H9 (cell line): ENCODE results near the gene TAF10. TPM values are rescaled to one million over a fixed set of nuclear protein-coding genes. Genes with fewer than 3 reads are reported as not detected.
A peak's percentile ranks its signal among the peaks of the same experiment; 100 is the strongest.

Experiments used
- DNase-seq: peaks from one replicate; pipeline ENCODE4 v3.0.0-alpha.2; 2017
- H2AFZ ChIP-seq: one replicate; pipeline ENCODE4 v1.6.1; 2013; ENCODE audit warnings: mild to moderate bottlenecking, low read length, control low read depth, moderate library complexity
- H2AK5ac ChIP-seq: 2 replicates; pipeline ENCODE4 v1.6.1; 2013; ENCODE audit warnings: low read length, control low read depth, mixed read lengths; ENCODE audit not compliant: insufficient read length
- H2BK120ac ChIP-seq: one replicate; pipeline ENCODE4 v1.6.1; 2013; ENCODE audit warnings: low read depth, mild to moderate bottlenecking, low read length, control low read depth, inconsistent platforms; ENCODE audit not compliant: poor library complexity, severe bottlenecking
- H2BK12ac ChIP-seq: 2 replicates; pipeline ENCODE4 v1.6.1; 2013; ENCODE audit warnings: low read length, control low read depth, mixed read lengths, low read depth; ENCODE audit not compliant: insufficient read length
- H2BK15ac ChIP-seq: 2 replicates; pipeline ENCODE4 v1.6.1; 2013; ENCODE audit warnings: low read depth, low read length, control low read depth
- H2BK20ac ChIP-seq: one replicate; pipeline ENCODE4 v1.6.1; 2013; ENCODE audit warnings: low read depth, mild to moderate bottlenecking, low read length, control low read depth, inconsistent platforms; ENCODE audit not compliant: poor library complexity, severe bottlenecking
- H2BK5ac ChIP-seq: 2 replicates; pipeline ENCODE4 v1.6.1; 2013; ENCODE audit warnings: low read length, control low read depth, mixed read lengths; ENCODE audit not compliant: insufficient read length
- H3K14ac ChIP-seq: 2 replicates; pipeline ENCODE4 v1.6.1; 2013; ENCODE audit warnings: low read length, control low read depth; ENCODE audit not compliant: insufficient read depth
- H3K18ac ChIP-seq: 2 replicates; pipeline ENCODE4 v1.6.1; 2013; ENCODE audit warnings: low read depth, mild to moderate bottlenecking, mixed read lengths, low read length, control low read depth; ENCODE audit not compliant: insufficient read length
- H3K23ac ChIP-seq: 2 replicates; pipeline ENCODE4 v1.6.1; 2013; ENCODE audit warnings: low read length, control low read depth, mixed read lengths, low read depth; ENCODE audit not compliant: insufficient read length
- H3K23me2 ChIP-seq: 2 replicates; pipeline ENCODE4 v1.6.1; 2013; ENCODE audit warnings: low read depth, mild to moderate bottlenecking, mixed read lengths, low read length, control low read depth; ENCODE audit not compliant: insufficient read length, poor library complexity, severe bottlenecking
- H3K27ac ChIP-seq: 2 replicates; pipeline ENCODE4 v1.5.1; 2013; ENCODE audit warnings: low read length, control low read depth, mixed read lengths, low read depth; ENCODE audit not compliant: insufficient read length
- H3K27me3 ChIP-seq: 2 replicates; pipeline ENCODE4 v1.6.1; 2013; ENCODE audit warnings: low read length, control low read depth, inconsistent platforms; ENCODE audit not compliant: insufficient read depth
- H3K4ac ChIP-seq: 2 replicates; pipeline ENCODE4 v1.6.1; 2013; ENCODE audit warnings: low read depth, mild to moderate bottlenecking, control low read depth, inconsistent platforms, low read length, moderate library complexity
- H3K4me1 ChIP-seq: 2 replicates; pipeline ENCODE4 v1.6.1; 2013; ENCODE audit warnings: low read length, control low read depth, inconsistent platforms; ENCODE audit not compliant: insufficient read depth
- H3K4me2 ChIP-seq: 2 replicates; pipeline ENCODE4 v1.6.1; 2013; ENCODE audit warnings: low read length, control low read depth, mixed read lengths; ENCODE audit not compliant: insufficient read length, insufficient read depth
- H3K56ac ChIP-seq: 2 replicates; pipeline ENCODE4 v1.6.1; 2013; ENCODE audit warnings: low read depth, mild to moderate bottlenecking, mixed read lengths, low read length, control low read depth; ENCODE audit not compliant: insufficient read length
- H3K79me1 ChIP-seq: 2 replicates; pipeline ENCODE4 v1.6.1; 2013; ENCODE audit warnings: low read depth, mild to moderate bottlenecking, moderate library complexity, low read length, control low read depth, inconsistent platforms; ENCODE audit not compliant: insufficient read depth, poor library complexity, severe bottlenecking
- H3K79me2 ChIP-seq: 2 replicates; pipeline ENCODE4 v1.6.1; 2013; ENCODE audit warnings: low read length, control low read depth, inconsistent platforms; ENCODE audit not compliant: insufficient read depth
- H3K9ac ChIP-seq: 2 replicates; pipeline ENCODE4 v1.6.1; 2013; ENCODE audit warnings: low read length, control low read depth, mixed read lengths; ENCODE audit not compliant: insufficient read length; ENCODE audit errors: extremely low read depth
- H3K9me3 ChIP-seq: one replicate; pipeline ENCODE4 v1.6.1; 2013; ENCODE audit warnings: low read depth, low read length, inconsistent platforms; ENCODE audit not compliant: control insufficient read depth
- H3T11ph ChIP-seq: one replicate; pipeline ENCODE4 v1.6.1; 2013; ENCODE audit warnings: mild to moderate bottlenecking, low read length, control low read depth, inconsistent platforms
- H4K20me1 ChIP-seq: one replicate; pipeline ENCODE4 v1.6.1; 2013; ENCODE audit not compliant: control insufficient read depth, insufficient read length, insufficient read depth
- H4K5ac ChIP-seq: 2 replicates; pipeline ENCODE4 v1.6.1; 2013; ENCODE audit warnings: low read depth, mild to moderate bottlenecking, mixed read lengths, low read length, control low read depth; ENCODE audit not compliant: insufficient read length
- H4K8ac ChIP-seq: replicated peaks from 2 replicates; pipeline ENCODE4 v1.6.1; 2013; ENCODE audit warnings: low read length, control low read depth, mixed read lengths, low read depth; ENCODE audit not compliant: insufficient read length
- H4K91ac ChIP-seq: 2 replicates; pipeline ENCODE4 v1.6.1; 2013; ENCODE audit warnings: low read depth, mild to moderate bottlenecking, moderate library complexity, mixed read lengths, low read length, control low read depth; ENCODE audit not compliant: insufficient read length
- H3K27ac Mint-ChIP-seq, 3 experiments: 2 replicates in 2 of 3; 3 replicates in 1 of 3; pipeline ENCODE4 v1.8.0; 2020 to 2021; ENCODE audit warnings: mixed read lengths in 3 of 3, mild to moderate bottlenecking in 1 of 3, moderate library complexity in 1 of 3
- H3K27me3 Mint-ChIP-seq: 2 replicates; pipeline ENCODE4 v1.8.0; 2021; ENCODE audit warnings: low read depth, mild to moderate bottlenecking, moderate library complexity, mixed read lengths
- H3K36me3 Mint-ChIP-seq, 3 experiments: 2 replicates in 2 of 3; 3 replicates in 1 of 3; pipeline ENCODE4 v1.8.0; 2020 to 2021; ENCODE audit warnings: low read depth in 3 of 3, mixed read lengths in 3 of 3; ENCODE audit not compliant: insufficient read depth in 1 of 3
- H3K4me1 Mint-ChIP-seq, 2 experiments: 2 replicates each; pipeline ENCODE4 v1.8.0; 2020; ENCODE audit warnings: mixed read lengths in 2 of 2
- H3K4me3 Mint-ChIP-seq, 2 experiments: 2 replicates in 1 of 2; 3 replicates in 1 of 2; pipeline ENCODE4 v1.8.0; 2020 to 2021; ENCODE audit warnings: mild to moderate bottlenecking in 2 of 2, mixed read lengths in 2 of 2, moderate library complexity in 1 of 2
- H3K9me3 Mint-ChIP-seq, 2 experiments: 2 replicates in 1 of 2; 3 replicates in 1 of 2; pipeline ENCODE4 v1.8.0; 2020; ENCODE audit warnings: mild to moderate bottlenecking in 2 of 2, mixed read lengths in 2 of 2, moderate library complexity in 1 of 2
- CTCF ChIP-seq: fragments of 200-600 bp; sonication (generic); conservative IDR thresholded peaks from 3 replicates; pipeline ENCODE4 v1.8.0; 2021; ENCODE audit warnings: antibody characterized with exemption, mild to moderate bottlenecking
- WGBS: extraction: QIAGEN DNeasy Blood & Tissue Kit; methylation state at CpG from one replicate; pipeline ENCODE4 v1.1.7; 2013; ENCODE audit warnings: missing lambda C conversion rate, low lambda C conversion rate, mixed read lengths; ENCODE audit not compliant: insufficient read length; ENCODE audit errors: extremely low coverage; 5-methylcytosine and 5-hydroxymethylcytosine counted together
- total RNA-seq: library from RNA; stranded (reverse); gene quantifications from 2 replicates; pipeline ENCODE4 v1.2.1, GENCODE V29; 2021

TAF10 gene
- total RNA-seq, 1 experiment from 2014 or later, result 198 TPM

GRCh38 chr11:6635082-6635932 lies 23.3 kb upstream of the TAF10 start:
- no peak overlapping the region for H2AFZ ChIP-seq
- DNase-seq, result peak; percentile 31
- no peak overlapping the region for H3K27ac ChIP-seq

More at GRCh38 chr11:6635082-6635932, 23.3 kb upstream of the TAF10 start:
- Histone ChIP-seq H3K14ac (no peak overlapping the region), H3K79me1 (no peaks in the 10 kb centered on the region), H3K56ac (no peak overlapping the region), H3T11ph (no peak overlapping the region), H3K9ac (no peak overlapping the region), H2AK5ac (no peak overlapping the region), H3K4ac (no peak overlapping the region), H2BK5ac (no peak overlapping the region), H3K79me2 (no peaks in the 10 kb centered on the region), H2BK12ac (no peak overlapping the region), H3K27me3 (peaks cover 9% of the 10 kb centered on the region; the same call in 1 of the 2 replicates), H3K18ac (no peak overlapping the region), H3K23ac (no peak overlapping the region), H3K4me2 (no peak overlapping the region), H4K91ac (no peak overlapping the region), H2BK120ac (no peak overlapping the region), H4K8ac (no peak overlapping the region), H3K4me1 (no peaks in the 10 kb centered on the region), H4K20me1 (no peaks in the 10 kb centered on the region), H4K5ac (no peak overlapping the region), H3K23me2 (peaks cover 5% of the 10 kb centered on the region), H2BK20ac (no peak overlapping the region), H3K9me3 (no peaks in the 10 kb centered on the region), H2BK15ac (no peak overlapping the region)
- Mint-ChIP-seq H3K36me3 (peaks cover 0 to 13% (median 8%) of the 10 kb centered on the region in 3 experiments; a peak in 5 of 7 replicates), H3K4me1 (peaks cover 3% of the 10 kb centered on the region in 2 experiments; a peak in 2 of 4 replicates), H3K9me3 (no peaks in the 10 kb centered on the region), H3K27ac (no peak overlapping the region), H3K4me3 (no peak overlapping the region), H3K27me3 (peaks cover 28% of the 10 kb centered on the region)
- no CpG with 5 or more reads among the region's 10 CpGs for WGBS
- TF ChIP-seq CTCF, result no peak
